Hepatocyte (in vitro differentiated cells): Measurements from ENCODE around the gene GNG12.

ENCODE experiments used
- CTCF ChIP-seq: fragments of 200-600 bp; sonication (generic); IDR thresholded peaks from 2 replicates; pipeline ENCODE4 v1.5.1; 2016; ENCODE audit warnings: antibody characterized with exemption, mild to moderate bottlenecking; ENCODE audit not compliant: poor library complexity
- EZH2 ChIP-seq: fragments of 200-600 bp; sonication (generic); IDR thresholded peaks from 2 replicates; pipeline ENCODE4 v1.6.1; 2016; ENCODE audit warnings: antibody characterized with exemption, mild to moderate bottlenecking, borderline replicate concordance

- TF ChIP-seq CTCF (no peak), EZH2 (no peak)
Observed at GRCh38 chr1:67814121-67814772, 19.0 kb downstream of the GNG12 start.
